Activated CD8-positive, alpha-beta memory T cell treated with anti-CD3 and anti-CD28 coated beads, Interleukin-2, amount 50 U/mL, for 1 hour (primary cell): ENCODE measurements around the gene SEC14L1.

Experiments
- DNase-seq: peaks from one replicate; pipeline ENCODE4 v3.0.0-alpha.2; 2020; ENCODE audit errors: extremely low read depth

SEC14L1 gene

GRCh38 chr17:77163001-77163400 lies 22.2 kb downstream of the SEC14L1 start:
- DNase-seq, result no peak

- DNase-seq, result no peak
Observed at GRCh38 chr17:77163511-77164280, 22.9 kb downstream of the SEC14L1 start.

- no peak for DNase-seq
Observed at GRCh38 chr17:77164483-77165091, 23.8 kb downstream of the SEC14L1 start.

- no peak for DNase-seq
Observed at GRCh38 chr17:77165577-77165976, 24.8 kb downstream of the SEC14L1 start.

- no peak for DNase-seq
Observed at GRCh38 chr17:77167472-77168306, 26.9 kb downstream of the SEC14L1 start.

GRCh38 chr17:77173104-77173503 lies 32.3 kb downstream of the SEC14L1 start:
- no peak for DNase-seq

- no peak for DNase-seq
Observed at GRCh38 chr17:77174928-77175661, 34.3 kb downstream of the SEC14L1 start.

- no peak for DNase-seq
Observed at GRCh38 chr17:77177002-77177741, 36.4 kb downstream of the SEC14L1 start.

- no peak for DNase-seq
Observed at GRCh38 chr17:77178050-77178449, 37.3 kb downstream of the SEC14L1 start.

- no peak for DNase-seq
Observed at GRCh38 chr17:77178563-77178962, 37.8 kb downstream of the SEC14L1 start.

GRCh38 chr17:77180503-77181357 lies 40.0 kb downstream of the SEC14L1 start:
- no peak for DNase-seq

GRCh38 chr17:77182205-77183172 lies 41.7 kb downstream of the SEC14L1 start:
- DNase-seq, result no peak

GRCh38 chr17:77184474-77184873 lies 43.7 kb downstream of the SEC14L1 start:
- no peak for DNase-seq

- DNase-seq, result no peak
Observed at GRCh38 chr17:77185137-77185536, 44.4 kb downstream of the SEC14L1 start.

- no peak for DNase-seq
Observed at GRCh38 chr17:77186141-77186604, 45.4 kb downstream of the SEC14L1 start.

GRCh38 chr17:77188084-77189066 lies 47.6 kb downstream of the SEC14L1 start:
- DNase-seq, result no peak

GRCh38 chr17:77189148-77189547 lies 48.4 kb downstream of the SEC14L1 start:
- no peak for DNase-seq

GRCh38 chr17:77190576-77190975 lies 49.8 kb downstream of the SEC14L1 start:
- no peak for DNase-seq
